ENCODE data around the gene ZSWIM3. TPM values are rescaled to one million over a fixed set of nuclear protein-coding genes. Genes with fewer than 3 reads are reported as not detected.
A peak's percentile ranks its signal among the peaks of the same experiment; 100 is the strongest.

Gene ZSWIM3
- total and polyA plus RNA-seq, 2 of the 8 experiments (the other 6 are each of a cell fraction or from before 2014, with no cell fraction given) = 5.5 to 6.9 TPM

DNA sequence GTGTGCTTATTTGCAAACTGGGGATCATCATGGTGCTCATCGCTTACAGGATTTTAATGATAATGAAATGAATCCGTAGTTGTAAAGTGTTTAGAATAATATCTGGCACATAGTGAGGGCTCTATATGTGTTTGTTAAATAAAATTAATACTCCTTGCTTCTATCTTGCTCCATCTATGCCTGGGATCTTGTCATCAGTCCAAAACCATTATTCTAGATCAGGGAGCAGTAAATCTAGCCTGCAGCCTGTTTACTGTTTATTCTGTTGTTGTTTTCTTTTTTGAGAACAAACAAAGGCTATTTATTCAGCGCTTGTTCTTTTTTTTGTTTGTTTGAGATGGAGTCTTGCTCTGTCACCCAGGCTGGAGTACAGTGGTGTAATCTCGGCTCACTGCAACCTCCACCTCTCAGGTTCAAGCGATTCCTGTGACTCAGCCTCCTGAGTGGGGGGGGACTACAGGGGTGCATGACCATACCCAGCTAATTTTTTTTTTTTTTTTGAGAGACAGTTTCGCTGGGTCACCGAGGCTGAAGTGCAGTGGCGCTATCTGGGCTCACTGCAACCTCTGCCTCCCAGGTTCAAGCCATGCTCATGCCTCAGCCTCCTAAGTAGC is 8.3 kb upstream of the ZSWIM3 start:
- Histone ChIP-seq H2BK20ac (ENCODE audit: low read length) (no peak overlapping the region), H3K23me2 (ENCODE audit: low read depth, low read length) (no peaks in the 10 kb centered on the region), H4K91ac (replicated peaks; ENCODE audit: insufficient read length, low read length) (no peak overlapping the region), H4K5ac (ENCODE audit: insufficient read length, low read depth, low read length) (no peak overlapping the region), H2BK12ac (ENCODE audit: low read depth, low read length) (no peak overlapping the region), H3K23ac (ENCODE audit: insufficient read length) (no peak overlapping the region), H3K4ac (replicated peaks; ENCODE audit: insufficient read length, low read depth, low read length) (no peak overlapping the region), H3K18ac (ENCODE audit: extremely low read depth, low read length) (no peak overlapping the region), H3K4me1 (replicated peaks in 1 of 4; ENCODE audit: control insufficient read depth in 3 of 4, insufficient read depth in 4 of 4, low read length in 3 of 4) (peaks cover 3 to 6% (median 4%) of the 10 kb centered on the region in 4 experiments; a peak in 5 of 7 replicates), H3K79me1 (ENCODE audit: low read depth, low read length) (no peaks in the 10 kb centered on the region), H3K9ac (replicated peaks in 1 of 4; ENCODE audit: extremely low read depth in 1 of 4, low read depth in 3 of 4, low read length in 3 of 4) (no peak overlapping the region), H3K56ac (replicated peaks; ENCODE audit: insufficient read length, low read depth, low read length) (no peak overlapping the region), H3K4me2 (ENCODE audit: insufficient read depth in 1 of 2, low read depth in 2 of 2, low read length in 2 of 2) (no peak overlapping the region), H3K79me2 (ENCODE audit: control insufficient read depth in 1 of 2, insufficient read depth in 2 of 2, low read length in 2 of 2) (peaks cover 0 to 7% of the 10 kb centered on the region in 2 experiments; a peak in 1 of 4 replicates), H3K4me3 (ENCODE audit: extremely low read depth in 1 of 4, insufficient read depth in 2 of 4, low read depth in 3 of 4, low read length in 4 of 4) (no peak overlapping the region), H3K36me3 (ENCODE audit: control insufficient read depth in 2 of 4, insufficient read depth in 4 of 4, low read length in 3 of 4) (peaks cover 1 to 39% (median 4%) of the 10 kb centered on the region in 4 experiments; a peak in 7 of 8 replicates), H2BK5ac (ENCODE audit: low read depth, low read length) (no peak overlapping the region), H3K9me3 (ENCODE audit: insufficient read depth in 2 of 2, low read depth in 1 of 2, low read length in 1 of 2) (no peaks in the 10 kb centered on the region), H2AK5ac (ENCODE audit: low read depth, low read length) (0 out of 2 replicates have a peak overlapping the region, but pooled peaks have one; percentile 24), H4K8ac (ENCODE audit: extremely low read depth, insufficient read depth, low read length) (no peak overlapping the region; the same call in 1 of the 2 replicates), H3K27ac (ENCODE audit: low read depth, low read length) (no peak overlapping the region), H3K14ac (ENCODE audit: insufficient read length) (no peak overlapping the region), H2BK120ac (replicated peaks; ENCODE audit: low read depth, low read length) (no peak overlapping the region), H2BK15ac (ENCODE audit: low read length) (no peak overlapping the region), H2AFZ (ENCODE audit: low read length) (no peak overlapping the region), H3K27me3 (replicated peaks in 1 of 4; ENCODE audit: control insufficient read depth in 3 of 4, extremely low read depth in 1 of 4, insufficient read depth in 3 of 4, low read length in 3 of 4) (no peaks in the 10 kb centered on the region), H4K20me1 (replicated peaks in 1 of 2; ENCODE audit: control insufficient read depth in 1 of 2, insufficient read depth in 2 of 2, low read length in 2 of 2) (no peaks in the 10 kb centered on the region)
- POLR2A ChIA-PET (ENCODE audit: partially characterized antibody) = interaction anchor here (0.5 to 4.5 kb wide), 7 partner anchors 7 to 42 kb away, joined by 3 to 36 read pairs (median 6); partner anchors contain the start of genes CTSA, NEURL2 and SNX21
- WGBS, 2 experiments (ENCODE audit: extremely low coverage in 1 of 2, insufficient coverage in 1 of 2, insufficient read length in 1 of 2, insufficient replicate concordance in 2 of 2, low coverage in 1 of 2, low lambda C conversion rate in 2 of 2, missing lambda C conversion rate in 1 of 2) = 92% methylated on average over 7 of the region's 8 CpGs; no CpG with 5 or more reads in 1 of the 2 experiments
- no peak for FAIRE-seq
- no peak for DNase-seq (ENCODE audit: low read depth in 1 of 2, low spot score in 2 of 2)
- CTCF ChIA-PET (ENCODE audit: partially characterized antibody) = interaction anchor here (0.7 to 1.5 kb wide), 4 partner anchors 10 to 43 kb away, joined by 3 to 4 read pairs (median 4); no protein-coding TSS in a partner anchor
- no peak for TF ChIP-seq JUND (IDR thresholded peaks at IDR 0.05; ENCODE audit: low read length)
- TF ChIP-seq SP2 (IDR thresholded peaks at IDR 0.05; ENCODE audit: low read length) = no peak
- TF ChIP-seq SIX5 (IDR thresholded peaks at IDR 0.05; ENCODE audit: low read depth, low read length) = no peak
- no peak for TF ChIP-seq HDAC6 (IDR thresholded peaks at IDR 0.05; ENCODE audit: low read depth, low read length)
- no peak for TF ChIP-seq CBX8 (IDR thresholded peaks at IDR 0.05; ENCODE audit: borderline replicate concordance, low read depth, low read length)
- no peak for TF ChIP-seq POLR2A (IDR thresholded peaks at IDR 0.05; ENCODE audit: control extremely low read depth in 1 of 2, low read depth in 2 of 2, low read length in 2 of 2)
